Central memory CD8-positive, alpha-beta T cell (primary cell): ENCODE measurements around the gene SLC5A7.

Experiments
- ATAC-seq: fragments of 150-1000 bp; cut with Tn5 transposase; replicated peaks from 2 replicates; pipeline ENCODE4 v1.10.0; 2022; ENCODE audit warnings: mild to moderate bottlenecking, moderate FRiP score, moderate number of reproducible peaks; ENCODE audit not compliant: poor library complexity, severe bottlenecking; ENCODE audit errors: extremely low read depth
- DNase-seq, 2 donors: peaks; one replicate each; pipeline ENCODE4 v3.0.0; 2021; ENCODE audit warnings: low spot score in 2 of 2
- H3K27ac Mint-ChIP-seq: one replicate; pipeline ENCODE4 v1.8.0; 2022; ENCODE audit warnings: low read depth, mild to moderate bottlenecking, moderate library complexity, mixed read lengths
- H3K27me3 Mint-ChIP-seq: one replicate; pipeline ENCODE4 v1.8.0; 2022; ENCODE audit warnings: mixed read lengths
- H3K36me3 Mint-ChIP-seq: one replicate; pipeline ENCODE4 v1.8.0; 2022; ENCODE audit warnings: mild to moderate bottlenecking, moderate library complexity, mixed read lengths; ENCODE audit not compliant: insufficient read depth
- H3K4me1 Mint-ChIP-seq: one replicate; pipeline ENCODE4 v1.8.0; 2022; ENCODE audit warnings: mixed read lengths
- H3K4me3 Mint-ChIP-seq: one replicate; pipeline ENCODE4 v1.8.0; 2022; ENCODE audit warnings: mild to moderate bottlenecking, moderate library complexity, mixed read lengths
- H3K9me3 Mint-ChIP-seq: one replicate; pipeline ENCODE4 v1.8.0; 2022; ENCODE audit warnings: mixed read lengths

The SLC5A7 gene

DNA sequence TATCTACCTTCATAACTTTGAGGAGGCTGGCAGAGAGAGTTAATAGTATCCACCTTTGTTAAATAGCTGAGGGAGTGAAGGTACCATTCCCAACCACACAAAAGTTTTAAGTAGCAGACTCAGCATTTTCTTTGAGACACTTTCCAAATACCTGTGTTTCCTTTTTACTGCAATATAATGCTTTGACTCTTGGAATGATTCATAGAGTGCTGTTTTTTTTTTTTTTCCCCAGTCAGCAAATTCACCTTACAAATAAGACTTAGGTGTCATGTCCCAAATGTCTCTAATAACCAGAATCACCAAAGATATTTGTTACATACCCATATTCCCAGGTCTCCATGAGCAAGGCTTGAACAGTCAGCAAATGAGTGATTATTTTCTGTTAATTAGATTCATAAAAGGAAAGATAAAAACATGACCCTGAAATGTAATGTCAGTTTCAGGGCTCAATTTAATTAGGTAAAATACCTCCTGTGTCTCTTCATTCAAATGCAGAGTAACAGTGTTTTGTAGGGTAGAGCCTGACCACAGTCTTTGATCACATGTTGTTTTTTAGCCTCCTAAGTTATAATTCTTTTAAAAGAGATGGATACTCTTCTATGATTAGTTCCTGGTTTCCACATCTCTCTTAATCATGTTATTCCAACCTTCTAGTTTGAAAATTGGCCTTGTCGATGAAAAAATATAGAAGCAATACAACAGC, 39.9 kb downstream of the SLC5A7 start:
- Mint-ChIP-seq H3K36me3 (no peaks in the 10 kb centered on the region), H3K27me3 (no peaks in the 10 kb centered on the region), H3K4me3 (no peak overlapping the region), H3K27ac (no peak overlapping the region), H3K4me1 (no peaks in the 10 kb centered on the region), H3K9me3 (no peaks in the 10 kb centered on the region)
- ATAC-seq, result no peak
- DNase-seq, result no peak

DNA sequence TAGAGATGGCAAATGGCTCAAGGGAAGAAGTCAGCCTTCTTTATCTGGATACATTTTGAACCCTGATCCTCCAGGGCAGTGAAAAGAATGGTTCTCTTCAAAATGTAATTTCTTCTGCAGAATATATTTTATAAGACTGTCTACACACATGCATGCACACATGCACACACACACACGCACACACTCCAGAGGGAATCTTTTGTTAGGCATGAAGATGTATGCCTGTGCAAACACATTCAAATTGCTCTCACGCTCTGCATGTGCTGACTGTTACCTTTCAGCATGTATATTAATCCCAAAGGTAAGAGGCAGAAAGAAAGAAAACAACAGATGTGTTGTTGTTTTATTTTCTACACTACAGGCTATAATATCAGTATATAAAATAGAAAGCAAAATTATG, 43.2 kb downstream of the SLC5A7 start:
- H3K36me3 Mint-ChIP-seq, result no peaks in the 10 kb centered on the region
- H3K9me3 Mint-ChIP-seq, result no peaks in the 10 kb centered on the region
- H3K4me1 Mint-ChIP-seq, result no peaks in the 10 kb centered on the region
- H3K27me3 Mint-ChIP-seq, result no peaks in the 10 kb centered on the region
- no peak overlapping the region for H3K4me3 Mint-ChIP-seq
- DNase-seq (no peak), ATAC-seq (no peak)
- H3K27ac Mint-ChIP-seq, result no peak overlapping the region

DNA sequence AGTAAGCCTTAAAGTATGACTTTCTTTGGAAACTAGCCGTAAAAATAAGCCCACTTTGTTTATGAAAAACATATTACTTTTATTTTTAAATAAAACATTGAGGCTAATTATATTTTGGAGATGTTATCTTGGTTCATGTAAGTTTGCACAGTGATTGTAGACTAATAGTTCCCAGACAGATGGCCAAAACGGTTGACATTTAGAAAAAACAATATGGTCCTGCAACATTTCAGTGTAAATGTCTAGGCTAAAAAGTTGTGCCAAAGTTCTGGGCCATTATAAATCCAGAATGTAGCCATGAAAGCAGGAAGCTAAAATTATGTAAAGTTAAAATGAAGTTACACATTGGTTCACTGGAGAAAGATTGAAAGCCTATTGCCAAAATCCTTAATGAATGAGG, 43.6 kb downstream of the SLC5A7 start:
- H3K27ac Mint-ChIP-seq, result no peak overlapping the region
- no peaks in the 10 kb centered on the region for H3K27me3 Mint-ChIP-seq
- H3K36me3 Mint-ChIP-seq, result peaks cover 2% of the 10 kb centered on the region
- no peaks in the 10 kb centered on the region for H3K4me1 Mint-ChIP-seq
- ATAC-seq, result no peak
- H3K4me3 Mint-ChIP-seq, result no peak overlapping the region
- no peak for DNase-seq
- H3K9me3 Mint-ChIP-seq, result no peaks in the 10 kb centered on the region

DNA sequence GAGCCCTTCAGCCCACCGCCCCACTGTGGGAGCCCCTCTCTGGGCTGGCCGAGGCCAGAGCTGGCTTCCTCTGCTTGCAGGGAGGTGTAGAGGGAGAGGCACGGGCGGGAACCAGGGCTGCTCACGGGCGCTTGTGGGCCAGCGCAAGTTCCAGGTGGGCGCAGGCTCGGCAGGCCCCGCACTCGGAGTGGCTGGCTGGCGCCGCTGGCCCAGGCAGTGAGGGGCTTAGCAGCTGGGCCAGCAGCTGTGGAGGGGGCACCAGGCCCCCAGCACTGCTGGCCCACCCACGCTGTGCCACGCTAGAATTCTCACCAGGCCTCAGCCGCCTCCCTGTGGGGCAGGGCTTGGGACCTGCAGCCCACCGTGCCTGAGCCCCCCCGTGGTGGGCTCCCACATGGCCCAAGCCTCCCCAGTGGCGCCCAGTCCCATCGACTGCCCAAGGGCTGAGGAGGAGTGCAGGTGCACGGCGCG, 45.2 kb downstream of the SLC5A7 start:
- DNase-seq (no peak), ATAC-seq (no peak)
- peaks cover 2% of the 10 kb centered on the region for H3K36me3 Mint-ChIP-seq
- H3K9me3 Mint-ChIP-seq, result no peaks in the 10 kb centered on the region
- no peak overlapping the region for H3K4me3 Mint-ChIP-seq
- H3K27ac Mint-ChIP-seq, result no peak overlapping the region
- no peaks in the 10 kb centered on the region for H3K4me1 Mint-ChIP-seq
- H3K27me3 Mint-ChIP-seq, result no peaks in the 10 kb centered on the region

DNA sequence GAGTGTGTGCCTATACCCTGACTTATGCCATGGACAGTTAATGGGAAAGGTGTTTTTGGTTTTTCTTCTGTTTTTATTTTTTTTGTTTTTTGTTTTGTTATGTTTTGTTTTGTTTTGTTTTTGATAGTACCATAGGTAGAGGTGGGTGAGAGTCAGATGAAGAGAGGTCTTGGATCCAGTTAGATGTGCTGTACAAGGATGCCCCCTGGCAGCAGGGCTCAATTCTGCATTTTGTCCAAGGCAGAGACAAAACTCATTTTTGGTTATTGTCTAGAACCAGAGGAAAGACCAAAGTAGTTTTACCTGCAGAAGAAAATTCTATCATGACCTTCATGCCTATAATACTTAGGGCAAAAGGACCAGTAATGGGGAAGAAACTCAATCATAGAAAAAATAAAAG, 48.5 kb downstream of the SLC5A7 start:
- no peaks in the 10 kb centered on the region for H3K9me3 Mint-ChIP-seq
- ATAC-seq, result no peak

DNA sequence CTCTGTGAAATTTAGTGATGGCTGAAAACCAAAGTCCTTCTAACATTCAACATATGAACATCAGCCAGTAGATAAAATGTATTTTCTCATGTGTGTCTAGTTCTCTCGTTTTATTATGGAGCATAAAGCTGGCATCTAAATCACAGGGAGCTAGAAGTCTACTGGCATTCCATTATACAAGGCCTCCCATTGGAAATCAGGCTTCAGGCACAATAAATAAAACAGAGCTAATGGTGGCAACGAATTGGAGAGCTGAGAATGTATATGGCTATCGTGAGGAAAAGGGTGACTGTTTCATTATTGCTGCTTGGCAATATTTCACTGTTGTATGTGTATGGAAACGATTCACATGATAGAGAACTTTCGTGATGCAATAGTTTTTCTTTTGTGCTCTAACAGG, 62.4 kb downstream of the SLC5A7 start:
- no peaks in the 10 kb centered on the region for H3K4me1 Mint-ChIP-seq
- no peaks in the 10 kb centered on the region for H3K36me3 Mint-ChIP-seq
- H3K9me3 Mint-ChIP-seq, result no peaks in the 10 kb centered on the region
- DNase-seq (no peak), ATAC-seq (no peak)
- H3K27me3 Mint-ChIP-seq, result no peaks in the 10 kb centered on the region
- no peak overlapping the region for H3K27ac Mint-ChIP-seq
- H3K4me3 Mint-ChIP-seq, result no peak overlapping the region

More for the DNA sequence above, 48.5 kb downstream of the SLC5A7 start:
- Mint-ChIP-seq H3K4me1 (no peaks in the 10 kb centered on the region), H3K36me3 (peaks cover 2% of the 10 kb centered on the region), H3K4me3 (no peak overlapping the region), H3K27ac (no peak overlapping the region), H3K27me3 (no peaks in the 10 kb centered on the region)
- DNase-seq, result no peak

DNA sequence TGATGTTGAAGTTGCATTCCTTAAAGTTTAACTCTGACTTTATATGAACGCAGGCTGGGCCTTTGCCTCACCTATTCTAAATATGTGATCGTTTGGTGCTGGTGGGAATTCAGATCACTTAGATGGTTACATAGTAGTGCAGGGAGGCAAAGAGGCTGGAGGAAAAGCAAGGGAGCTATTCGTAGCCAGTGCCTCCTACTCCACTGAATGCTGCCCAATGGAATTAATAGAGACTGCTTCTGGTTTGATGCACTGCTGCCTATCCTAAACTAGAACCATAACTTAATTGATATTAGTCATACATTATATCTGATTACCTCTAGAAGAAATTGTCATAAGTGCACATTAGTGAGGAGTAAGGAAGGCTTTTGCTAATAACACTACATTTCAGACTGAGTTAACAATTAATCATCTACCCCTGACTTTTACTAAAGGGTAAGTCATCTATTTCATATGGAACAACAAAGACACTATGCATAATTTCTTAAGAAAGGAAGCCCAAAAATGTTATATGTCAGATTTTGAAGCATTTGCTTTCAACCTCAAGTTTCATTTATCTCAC, 72.3 kb downstream of the SLC5A7 start:
- ATAC-seq (no peak), DNase-seq (no peak)
- H3K27me3 Mint-ChIP-seq, result no peaks in the 10 kb centered on the region
- no peaks in the 10 kb centered on the region for H3K4me1 Mint-ChIP-seq
- no peak overlapping the region for H3K4me3 Mint-ChIP-seq
- H3K27ac Mint-ChIP-seq, result no peak overlapping the region
- no peaks in the 10 kb centered on the region for H3K36me3 Mint-ChIP-seq
- H3K9me3 Mint-ChIP-seq, result no peaks in the 10 kb centered on the region

DNA sequence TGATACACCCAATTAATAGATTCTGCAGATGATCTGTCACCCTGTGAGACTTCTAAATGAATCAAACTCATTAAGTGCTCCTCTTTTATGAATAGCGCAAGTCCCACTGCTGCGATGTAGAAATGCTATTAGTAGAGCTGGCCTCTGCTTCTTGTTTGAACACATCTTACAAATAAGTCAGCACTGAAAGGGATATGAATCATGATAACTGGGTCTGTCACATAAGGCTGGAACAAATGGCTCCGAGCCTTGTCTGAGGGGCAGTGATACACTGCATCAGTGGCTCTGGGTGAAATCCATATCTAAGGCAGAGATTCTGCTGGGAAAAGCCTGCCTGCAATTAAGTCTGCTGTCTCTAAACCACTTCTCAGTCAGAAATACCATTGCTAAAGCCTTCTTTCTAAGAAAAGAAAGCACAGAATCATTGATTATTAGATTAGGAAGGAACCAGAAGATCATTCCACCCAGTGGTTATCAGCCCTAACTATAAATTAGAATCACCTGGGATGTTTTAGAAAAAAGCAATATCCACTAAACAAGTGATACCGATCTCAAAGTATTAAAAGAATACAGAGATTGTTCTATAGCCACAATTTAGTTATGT, 75.2 kb downstream of the SLC5A7 start:
- Mint-ChIP-seq H3K9me3 (peaks cover 5% of the 10 kb centered on the region), H3K4me1 (no peaks in the 10 kb centered on the region), H3K27me3 (no peaks in the 10 kb centered on the region), H3K36me3 (no peaks in the 10 kb centered on the region), H3K27ac (no peak overlapping the region), H3K4me3 (no peak overlapping the region)
- DNase-seq, result no peak
- ATAC-seq, result no peak
